ENCODE measurements around the gene RAB11FIP3. TPM values are rescaled to one million over a fixed set of nuclear protein-coding genes. Genes with fewer than 3 reads are reported as not detected.

The RAB11FIP3 gene
- polyA plus RNA-seq, 2 of the 4 experiments (the other 2 are of a cell fraction) = 6.7 to 18.0 TPM

DNA sequence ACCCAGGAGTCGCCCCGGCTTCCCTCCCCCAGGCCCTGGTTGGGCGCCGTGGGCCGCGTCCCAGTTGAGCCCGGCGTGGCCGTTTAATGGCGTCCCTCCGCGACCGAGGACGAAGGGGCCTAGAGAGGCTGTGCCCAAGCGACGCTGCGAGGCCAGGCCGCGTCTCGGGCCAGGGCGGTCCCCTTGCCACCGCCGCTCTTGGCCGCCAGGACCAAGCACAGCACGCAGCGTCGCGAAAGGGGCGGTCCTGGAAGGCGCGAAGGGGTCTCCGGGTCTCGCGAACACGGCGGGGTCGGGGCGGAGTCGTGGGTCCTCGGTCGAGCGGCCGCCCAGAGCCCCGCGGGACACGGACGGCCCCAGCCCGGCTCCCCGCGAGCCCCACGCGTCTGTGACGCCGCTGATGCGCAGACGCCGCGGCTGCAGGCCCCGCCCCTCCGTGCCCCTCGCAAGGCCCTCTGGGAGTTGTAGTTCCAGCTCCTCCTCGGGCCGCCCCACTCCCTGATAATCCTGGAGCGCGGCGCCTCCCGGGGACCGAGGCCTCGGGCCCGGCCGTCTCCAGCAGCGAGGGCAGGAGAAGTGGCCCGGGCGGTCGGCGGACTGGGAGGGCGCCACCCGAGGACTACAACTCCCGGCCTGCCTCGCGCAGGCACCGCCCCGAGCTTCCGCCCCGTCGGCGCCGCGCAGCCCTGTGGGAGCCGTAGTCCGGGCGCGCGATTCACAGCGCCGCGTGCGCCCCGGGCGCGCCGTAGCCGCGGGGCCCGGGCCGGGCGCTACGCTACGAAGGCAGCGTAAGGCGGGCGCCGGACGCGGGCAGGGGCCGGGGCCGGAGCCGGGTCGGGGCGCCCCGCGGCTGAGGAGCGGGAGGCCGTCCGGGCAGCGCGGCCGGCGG, 101.8 kb downstream of the RAB11FIP3 start, which contains the start of gene CAPN15 (continued):
- TF ChIP-seq FOXS1 (CRISPR knock-in tag; IDR thresholded peaks at IDR 0.05) (0 out of 2 replicates have a peak, but pooled peaks have one; percentile 66), MAFK (IDR thresholded peaks at IDR 0.05; ENCODE audit: partially characterized antibody) (no peak)

- Histone ChIP-seq H3K4me1 (peaks cover 35% of the 10 kb centered on the region), H3K9me3 (no peaks in the 10 kb centered on the region), H3K27ac (peak overlapping the region; percentile 95 to 97), H3K4me2 (peak overlapping the region; percentile 89), H3K4me3 (peak overlapping the region; percentile 96)
- TF ChIP-seq USF2 (IDR thresholded peaks at IDR 0.05) (no peak), REST (IDR thresholded peaks at IDR 0.05) (no peak), NR3C1 (IDR thresholded peaks at IDR 0.05) (no peak), FOSL2 (IDR thresholded peaks at IDR 0.05) (no peak), FOSL2 (CRISPR knock-in tag; IDR thresholded peaks at IDR 0.05) (peak; percentile 52), BHLHE40 (IDR thresholded peaks at IDR 0.05; ENCODE audit: low read depth, low read length) (no peak), CHD4 (IDR thresholded peaks at IDR 0.05; ENCODE audit: borderline replicate concordance) (no peak), MAFK (IDR thresholded peaks at IDR 0.05; ENCODE audit: partially characterized antibody) (no peak), MYC (IDR thresholded peaks at IDR 0.05; ENCODE audit: borderline replicate concordance, low read length) (peak; percentile 15; the same call in 1 of the 2 replicates)
- TF ChIP-seq, protein P1, sequence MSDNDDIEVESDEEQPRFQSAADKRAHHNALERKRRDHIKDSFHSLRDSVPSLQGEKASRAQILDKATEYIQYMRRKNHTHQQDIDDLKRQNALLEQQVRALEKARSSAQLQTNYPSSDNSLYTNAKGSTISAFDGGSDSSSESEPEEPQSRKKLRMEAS (IDR thresholded peaks at IDR 0.05) = peak; percentile 75
- TF ChIP-seq, protein P2, sequence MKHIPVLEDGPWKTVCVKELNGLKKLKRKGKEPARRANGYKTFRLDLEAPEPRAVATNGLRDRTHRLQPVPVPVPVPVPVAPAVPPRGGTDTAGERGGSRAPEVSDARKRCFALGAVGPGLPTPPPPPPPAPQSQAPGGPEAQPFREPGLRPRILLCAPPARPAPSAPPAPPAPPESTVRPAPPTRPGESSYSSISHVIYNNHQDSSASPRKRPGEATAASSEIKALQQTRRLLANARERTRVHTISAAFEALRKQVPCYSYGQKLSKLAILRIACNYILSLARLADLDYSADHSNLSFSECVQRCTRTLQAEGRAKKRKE (CRISPR knock-in tag; IDR thresholded peaks at IDR 0.05; ENCODE audit: low read depth) = no peak
- TF ChIP-seq, protein P3, sequence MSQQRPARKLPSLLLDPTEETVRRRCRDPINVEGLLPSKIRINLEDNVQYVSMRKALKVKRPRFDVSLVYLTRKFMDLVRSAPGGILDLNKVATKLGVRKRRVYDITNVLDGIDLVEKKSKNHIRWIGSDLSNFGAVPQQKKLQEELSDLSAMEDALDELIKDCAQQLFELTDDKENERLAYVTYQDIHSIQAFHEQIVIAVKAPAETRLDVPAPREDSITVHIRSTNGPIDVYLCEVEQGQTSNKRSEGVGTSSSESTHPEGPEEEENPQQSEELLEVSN (IDR thresholded peaks at IDR 0.05; ENCODE audit: borderline replicate concordance, low read depth) = peak; percentile 83
- ChIA-PET POLR2A (interaction anchor here (1.3 kb wide), 1 partner anchor 103 kb away, joined by 4 read pairs; the partner anchor contains the start of gene RAB11FIP3), CTCF (interaction anchor here (0.9 to 1.3 kb wide), 5 partner anchors 11 to 422 kb away, joined by 3 to 4 read pairs (median 3); no protein-coding TSS in a partner anchor)
- DNase-seq (ENCODE audit: low read depth in 1 of 2, low spot score in 1 of 2) = peak in 1 of 2 experiments; percentile 36
- peak; percentile 7 to 8 for ATAC-seq
- FAIRE-seq = no peak
- WGBS (ENCODE audit: missing lambda C conversion rate) = 4% methylated on average over 9 of the region's 55 CpGs
Measured at GRCh38 chr16:528111-529011, 102.9 kb downstream of the RAB11FIP3 start.

Measured in A549 (cell line).